Posterior vena cava (tissue), 2 donors: ENCODE results near the gene SLC10A1. TPM values are rescaled to one million over a fixed set of nuclear protein-coding genes. Genes with fewer than 3 reads are reported as not detected.
"Not testable (repeated sequence)": the region's sequence is repeated elsewhere in the genome, so short reads cannot be mapped to it uniquely, and the experiment has no call there.

Experiments
- DNase-seq: peaks from one replicate; pipeline ENCODE4 v3.0.0-alpha.2; 2020; ENCODE audit warnings: low spot score
- intact Hi-C, 2 donors: fragments of 100-400 bp; cut with DNase I; formaldehyde crosslinking; loops; one replicate each; pipeline versions ENCODE4 v1.14.1 to v1.14.2; 2022 to 2023
- total RNA-seq, 2 donors: library from RNA; stranded (reverse); fragmentation: NEBNext Ultra II Directional; extraction: Animal tissue kit (Norgen Biotek cat#: 25700); gene quantifications; one replicate each; pipeline ENCODE4 v1.2.1, GENCODE V29; 2021
- donor health status: DM: yes; HTN: yes; CAD: no.
- donor health status: DM: yes; HTN: yes; CAD: no.

The SLC10A1 gene
- total RNA-seq, 2 donors from 2014 or later: not detected

- intact Hi-C loops, DNase-seq: not testable (repeated sequence)
These were observed 60.6 kb downstream of the SLC10A1 start for GRCh38 chr14:69736405-69736804.

GRCh38 chr14:69731919-69732598 lies 65.0 kb downstream of the SLC10A1 start:
- DNase-seq, intact Hi-C loops: not testable (repeated sequence)

- intact Hi-C loops: loop anchor here (2.0 to 5.0 kb wide), 3 partner anchors 126 to 143 kb away; no protein-coding TSS in a partner anchor
- DNase-seq: no peak
These were observed 69.2 kb downstream of the SLC10A1 start for GRCh38 chr14:69727860-69728259.

GRCh38 chr14:69726761-69727511 lies 70.1 kb downstream of the SLC10A1 start:
- intact Hi-C loops: loop anchor here (2.0 to 5.0 kb wide), 3 partner anchors 125 to 142 kb away; no protein-coding TSS in a partner anchor
- peak; percentile 96 for DNase-seq

Other genes with a start within 250 kb of the SLC10A1 start
- gene CCDC177, start 222.4 kb downstream of the SLC10A1 start, total RNA-seq: not detected
- gene SUSD6, start 185.6 kb downstream of the SLC10A1 start, total RNA-seq: 10 to 100 TPM; 35.1 to 43.8 TPM
- gene SRSF5, start 30.1 kb downstream of the SLC10A1 start, total RNA-seq: 100 to 1,000 TPM; 212 to 251 TPM
- gene SMOC1, start 82.2 kb upstream of the SLC10A1 start, total RNA-seq: 10 to 100 TPM in 1 of 2 donors, 1 to 10 TPM in 1; 7.1 to 28.9 TPM